Measurements from ENCODE around the gene TRIM48.
"Not testable (repeated sequence)": the region's sequence is repeated elsewhere in the genome, so short reads cannot be mapped to it uniquely, and the experiment has no call there.

GRCh38 chr11:55238316-55238715, 23.6 kb upstream of the TRIM48 start:
- not testable (repeated sequence) for TF ChIP-seq CTCF (IDR thresholded peaks at IDR 0.05; ENCODE audit: insufficient read depth, low read length, poor library complexity, severe bottlenecking); EZH2phosphoT487 (conservative IDR thresholded peaks at IDR 0.05; ENCODE audit: low read length)
